K562 (cell line): ENCODE results near the gene EME2. TPM values are rescaled to one million over a fixed set of nuclear protein-coding genes. Genes with fewer than 3 reads are reported as not detected.

Experiments used
- CBX3 ChIP-seq, 2 experiments: IDR thresholded peaks; 1 replicate in 1 of 2; 2 replicates in 1 of 2; pipeline ENCODE4 v1.6.1; 2012; ENCODE audit warnings: inconsistent platforms in 2 of 2, low read length in 2 of 2, borderline replicate concordance in 1 of 2, control low read depth in 1 of 2
- ELF2 ChIP-seq: fragments of 250-450 bp; sonication (Bioruptor Pico); IDR thresholded peaks from 2 replicates; pipeline ENCODE4 v1.5.0; 2021; ENCODE audit warnings: mild to moderate bottlenecking
- GTF2F1 ChIP-seq: IDR thresholded peaks from 2 replicates; pipeline ENCODE4 v1.6.1; 2011; ENCODE audit warnings: low read depth, low read length, improper control_type of control experiment
- HBP1 ChIP-seq: fragments of 450-650 bp; formaldehyde crosslinking; IDR thresholded peaks from 2 replicates; pipeline ENCODE4 v1.4.0; 2022; ENCODE audit warnings: missing genetic modification characterization
- HDGF ChIP-seq: fragments of 450-650 bp; IDR thresholded peaks from 2 replicates; pipeline ENCODE4 v1.6.1; 2016
- HMG20A ChIP-seq: fragments of 450-650 bp; formaldehyde crosslinking; conservative IDR thresholded peaks from 2 replicates; pipeline ENCODE4 v1.4.0; 2020; ENCODE audit warnings: mild to moderate bottlenecking, mixed read lengths
- HMG20B ChIP-seq: fragments of 250-450 bp; sonication (Bioruptor Pico); IDR thresholded peaks from 2 replicates; pipeline ENCODE4 v1.5.0; 2021; ENCODE audit warnings: mild to moderate bottlenecking
- MCM3 ChIP-seq: fragments of 450-650 bp; IDR thresholded peaks from 2 replicates; pipeline ENCODE4 v1.6.1; 2016
- RBM15 ChIP-seq: fragments of 200-400 bp; formaldehyde crosslinking; IDR thresholded peaks from 2 replicates; pipeline ENCODE4 v1.6.1; 2018; ENCODE audit warnings: mild to moderate bottlenecking, low read length, moderate library complexity; ENCODE audit not compliant: insufficient read depth
- RBM39 ChIP-seq: fragments of 200-400 bp; formaldehyde crosslinking; optimal IDR thresholded peaks from 2 replicates; pipeline ENCODE3; 2018; ENCODE audit warnings: low read depth, low read length
- SAFB ChIP-seq: fragments of 200-400 bp; formaldehyde crosslinking; IDR thresholded peaks from 2 replicates; pipeline ENCODE4 v1.6.1; 2017; ENCODE audit warnings: low read depth, low read length, borderline replicate concordance
- SFPQ ChIP-seq: fragments of 200-400 bp; formaldehyde crosslinking; IDR thresholded peaks from 2 replicates; pipeline ENCODE4 v1.6.1; 2017; ENCODE audit warnings: mild to moderate bottlenecking, low read depth, low read length, moderate library complexity
- TAF1 ChIP-seq: IDR thresholded peaks from 2 replicates; pipeline ENCODE4 v1.6.1; 2011; ENCODE audit warnings: mild to moderate bottlenecking, low read length, moderate library complexity; ENCODE audit not compliant: insufficient read depth, control insufficient read depth, severe bottlenecking; ENCODE audit errors: extremely low read depth
- TFAM ChIP-seq: fragments of 250-450 bp; sonication (Bioruptor Pico); conservative IDR thresholded peaks from 2 replicates; pipeline ENCODE4 v1.5.0; 2021; ENCODE audit warnings: mild to moderate bottlenecking, moderate library complexity
- WHSC1 ChIP-seq: IDR thresholded peaks from one replicate; pipeline ENCODE4 v1.6.1; 2012; ENCODE audit warnings: low read length, control low read depth, inconsistent platforms
- YBX1 ChIP-seq: fragments of 450-650 bp; IDR thresholded peaks from 2 replicates; pipeline ENCODE4 v1.7.1; 2016; ENCODE audit warnings: mild to moderate bottlenecking
- YY1 ChIP-seq, 3 experiments: IDR thresholded peaks; 2 replicates each; pipeline ENCODE4 v1.6.1; 2011; ENCODE audit warnings: low read length in 2 of 3, mild to moderate bottlenecking in 2 of 3, moderate library complexity in 2 of 3, borderline replicate concordance in 1 of 3, control low read depth in 1 of 3, low read depth in 1 of 3; ENCODE audit not compliant: insufficient read depth in 3 of 3, insufficient replicate concordance in 2 of 3, control insufficient read depth in 1 of 3, insufficient read length in 1 of 3; ENCODE audit errors: extremely low read depth in 1 of 3
- ZBTB26 ChIP-seq: fragments of 450-650 bp; formaldehyde crosslinking; IDR thresholded peaks from 2 replicates; pipeline ENCODE4 v1.4.0; 2022; ENCODE audit warnings: missing genetic modification characterization
- ZNF253 ChIP-seq: fragments of 250-450 bp; sonication (Bioruptor Pico); conservative IDR thresholded peaks from 2 replicates; pipeline ENCODE4 v1.6.1; 2021; ENCODE audit warnings: mild to moderate bottlenecking
- ZNF316 ChIP-seq: fragments of 450-650 bp; IDR thresholded peaks from 2 replicates; pipeline ENCODE4 v1.6.1; 2016
- ZNF507 ChIP-seq: conservative IDR thresholded peaks from 2 replicates; pipeline ENCODE4 v1.6.1; 2017; ENCODE audit warnings: missing genetic modification characterization, missing compliant biosample characterization
- ZNF511 ChIP-seq: sonication (generic); formaldehyde crosslinking; IDR thresholded peaks from 2 replicates; pipeline ENCODE4 v1.8.0; 2022; ENCODE audit warnings: mild to moderate bottlenecking, missing genetic modification reagents
- ZNF551 ChIP-seq: fragments of 250-450 bp; sonication (Bioruptor Pico); IDR thresholded peaks from 2 replicates; pipeline ENCODE4 v1.5.0; 2021; ENCODE audit warnings: mild to moderate bottlenecking, moderate library complexity
- polyA plus RNA-seq, 8 experiments: library from polyadenylated mRNA; depleted of rRNA in 4 of 8; stranded (reverse) in 5 of 8; unstranded in 3 of 8; fragments of >200 nt; fragmentation: Nextera tagmentation in 2 of 8; fragmentation: Illumina TruSeq in 1 of 8; extraction: Ambion mirVana in 2 of 8; extraction: Trizol in 1 of 8; gene quantifications; 2 replicates each; pipeline versions ENCODE4 v1.2.1 to v1.2.3, GENCODE V29; 2011 to 2014; ENCODE audit warnings: inconsistent platforms in 1 of 8, missing spikeins in 1 of 8
- total RNA-seq, 7 experiments: library from RNA; depleted of rRNA in 6 of 7; stranded (reverse); fragments of >200 nt in 6 of 7; fragmentation: Illumina TruSeq in 2 of 7; extraction: Trizol in 2 of 7; gene quantifications; 2 replicates each; pipeline versions ENCODE4 v1.2.1 to v1.2.3, GENCODE V29; 2011 to 2021; ENCODE audit warnings: low replicate concordance in 1 of 7

Gene EME2
- total and polyA plus RNA-seq, 9 of the 15 experiments (the other 6 are each of a cell fraction or from before 2014, with no cell fraction given): 0.35 to 19.9 (median 3.5) TPM

- TF ChIP-seq SFPQ: no peak
- TF ChIP-seq TFAM (CRISPR knock-in tag): no peak
- no peak for TF ChIP-seq ZNF507 (tag)
- TF ChIP-seq HBP1 (CRISPR knock-in tag): no peak
- no peak for TF ChIP-seq HMG20B (CRISPR knock-in tag)
- peak; percentile 94 for TF ChIP-seq ELF2
- no peak for TF ChIP-seq ZNF253 (CRISPR knock-in tag)
- no peak for TF ChIP-seq ZNF316
- no peak for TF ChIP-seq HMG20A (CRISPR knock-in tag)
- TF ChIP-seq YY1 (IDR thresholded peaks at IDR 0.05; ENCODE audit: borderline replicate concordance in 1 of 3, control insufficient read depth in 1 of 3, extremely low read depth in 1 of 3, insufficient read depth in 3 of 3, insufficient read length in 1 of 3, insufficient replicate concordance in 2 of 3, low read depth in 1 of 3, low read length in 2 of 3): peak; percentile 68 to 95 (median 90)
- no peak for TF ChIP-seq WHSC1
- no peak for TF ChIP-seq HDGF
- no peak for TF ChIP-seq RBM15
- no peak for TF ChIP-seq SAFB
- no peak for TF ChIP-seq YBX1
- TF ChIP-seq ZNF551 (CRISPR knock-in tag): no peak
- TF ChIP-seq GTF2F1: no peak
- no peak; the same call in 1 of the 2 replicates for TF ChIP-seq ZNF511 (CRISPR knock-in tag)
- no peak for TF ChIP-seq MCM3
- TF ChIP-seq CBX3 (IDR thresholded peaks at IDR 0.05; ENCODE audit: borderline replicate concordance in 1 of 2, low read length in 2 of 2): peak in 1 of 2 experiments; percentile 48; a peak in 1 of 3 replicates
- TF ChIP-seq ZBTB26 (CRISPR knock-in tag): no peak
- no peak for TF ChIP-seq RBM39
- TF ChIP-seq TAF1: peak; percentile 94
These were observed 495 bp downstream of the EME2 start, which contains the start of gene MRPS34 (continued) for GRCh38 chr16:1772908-1773702.
